ENCODE measurements around the gene GATA3.

GATA3 gene

GRCh38 chr10:8037941-8038894 lies 16.3 kb upstream of the GATA3 start:
- DNase-seq, result no peak

GRCh38 chr10:8039321-8039881 lies 15.1 kb upstream of the GATA3 start:
- no peak for DNase-seq

GRCh38 chr10:8040651-8041050 lies 13.8 kb upstream of the GATA3 start:
- DNase-seq, result no peak

- DNase-seq, result no peak
These were observed 13.1 kb upstream of the GATA3 start for GRCh38 chr10:8041284-8041991.

DNA sequence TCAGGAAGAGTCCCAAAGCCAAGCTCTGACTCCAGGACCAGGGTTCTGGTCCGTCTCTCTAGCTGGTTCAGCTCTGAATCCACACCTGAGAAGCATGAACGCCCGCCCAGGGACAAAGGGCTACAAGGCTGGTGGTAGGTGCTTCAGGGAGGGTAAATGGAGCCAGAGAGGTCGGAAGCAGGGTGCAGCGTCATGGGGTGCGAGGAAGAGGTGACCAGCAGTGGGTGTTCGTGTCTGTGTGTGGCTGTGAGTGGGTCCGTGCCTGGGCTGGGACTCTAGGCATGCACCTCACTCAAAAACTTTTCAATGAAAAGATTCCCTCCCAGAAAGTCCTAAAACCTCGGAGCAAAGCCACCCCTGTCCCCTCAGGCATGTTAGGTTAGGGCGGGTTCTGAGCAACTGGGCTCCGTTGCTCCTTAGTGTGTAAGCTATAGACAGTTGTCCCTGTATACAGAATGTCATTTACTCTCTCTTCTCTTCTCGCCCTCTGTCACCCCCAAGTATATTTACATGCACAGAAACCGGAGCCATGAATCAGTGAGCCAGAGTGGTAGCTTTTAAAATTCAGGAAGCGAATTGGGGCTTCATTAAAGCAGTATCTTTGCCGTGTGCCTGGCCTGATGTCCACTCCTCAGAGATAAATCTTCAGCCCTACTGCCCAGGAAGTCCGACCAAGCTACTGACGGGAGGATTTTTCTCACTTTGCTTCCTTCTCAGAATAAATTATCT lies 12.3 kb upstream of the GATA3 start:
- no peak for DNase-seq

DNA sequence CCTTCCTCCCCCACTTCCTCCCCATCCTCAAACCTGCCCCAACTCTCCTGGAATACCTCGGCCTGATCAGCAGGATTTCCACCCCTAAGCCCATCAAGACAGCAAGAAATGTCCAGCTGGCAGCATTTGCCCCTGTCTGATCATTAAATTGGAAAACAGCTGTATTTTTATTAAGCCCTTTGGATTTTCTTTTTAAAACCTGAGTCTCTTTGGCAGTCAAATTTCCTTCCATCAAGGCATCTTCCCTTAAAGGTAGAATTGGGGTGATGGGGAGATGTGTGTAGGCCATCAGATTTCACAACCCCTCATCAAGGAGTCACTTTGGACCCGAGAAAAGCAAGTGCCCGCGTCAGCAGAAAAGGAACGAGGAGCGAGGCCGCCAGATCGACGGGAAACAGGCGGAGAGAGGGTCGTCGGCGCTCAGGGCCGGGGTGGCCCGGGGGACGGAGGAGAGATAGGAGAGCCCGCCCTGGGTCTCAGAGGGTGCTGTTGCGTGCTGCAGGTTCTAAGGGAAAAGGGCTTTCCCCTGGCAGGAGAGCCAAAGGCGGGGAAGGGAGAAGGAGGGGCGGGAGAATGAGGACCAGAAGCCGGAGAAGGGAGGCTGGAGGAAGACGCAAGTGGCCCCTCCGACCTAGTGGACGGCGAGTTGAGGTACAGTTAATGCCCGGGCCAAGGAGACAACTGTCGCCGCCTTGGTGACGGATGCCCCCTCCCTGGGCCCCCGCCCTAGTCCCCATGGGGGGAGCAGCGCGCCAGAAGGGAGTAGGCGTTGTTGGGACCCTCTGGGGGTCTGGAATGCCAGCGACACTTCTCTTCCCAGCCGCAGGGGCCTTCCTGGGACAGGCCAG lies 11.5 kb upstream of the GATA3 start:
- DNase-seq, result no peak

- peak; percentile 60 for DNase-seq
These were observed 10.8 kb upstream of the GATA3 start for GRCh38 chr10:8043569-8044306.

DNA sequence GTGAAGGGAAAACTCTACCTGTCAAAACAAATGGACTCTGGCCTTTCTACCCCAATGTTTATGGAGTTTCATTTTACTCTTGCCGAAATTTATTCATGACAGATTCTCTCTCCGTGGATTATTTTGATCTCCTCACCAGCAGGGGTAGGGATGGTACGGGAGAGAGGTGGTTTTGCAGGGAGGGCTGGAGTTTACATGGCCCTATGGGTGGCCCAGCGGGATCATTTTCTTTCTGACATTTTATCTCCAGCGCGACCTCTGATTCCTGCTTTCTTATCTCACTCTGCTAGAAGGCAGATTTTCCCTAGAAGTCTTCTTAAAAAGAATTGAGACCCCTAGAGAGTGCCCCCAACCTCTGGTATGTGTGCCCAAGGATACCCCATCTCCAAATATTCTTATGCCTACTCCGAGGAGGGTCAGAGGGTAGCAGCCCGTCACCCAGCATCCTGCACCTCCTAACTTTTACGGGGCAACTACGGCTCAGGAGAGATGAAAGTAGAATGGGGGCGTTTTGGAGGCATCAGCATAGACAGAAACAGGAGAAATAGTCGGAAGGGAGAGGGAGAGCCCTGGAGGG lies 10.1 kb upstream of the GATA3 start:
- no peak for DNase-seq

DNA sequence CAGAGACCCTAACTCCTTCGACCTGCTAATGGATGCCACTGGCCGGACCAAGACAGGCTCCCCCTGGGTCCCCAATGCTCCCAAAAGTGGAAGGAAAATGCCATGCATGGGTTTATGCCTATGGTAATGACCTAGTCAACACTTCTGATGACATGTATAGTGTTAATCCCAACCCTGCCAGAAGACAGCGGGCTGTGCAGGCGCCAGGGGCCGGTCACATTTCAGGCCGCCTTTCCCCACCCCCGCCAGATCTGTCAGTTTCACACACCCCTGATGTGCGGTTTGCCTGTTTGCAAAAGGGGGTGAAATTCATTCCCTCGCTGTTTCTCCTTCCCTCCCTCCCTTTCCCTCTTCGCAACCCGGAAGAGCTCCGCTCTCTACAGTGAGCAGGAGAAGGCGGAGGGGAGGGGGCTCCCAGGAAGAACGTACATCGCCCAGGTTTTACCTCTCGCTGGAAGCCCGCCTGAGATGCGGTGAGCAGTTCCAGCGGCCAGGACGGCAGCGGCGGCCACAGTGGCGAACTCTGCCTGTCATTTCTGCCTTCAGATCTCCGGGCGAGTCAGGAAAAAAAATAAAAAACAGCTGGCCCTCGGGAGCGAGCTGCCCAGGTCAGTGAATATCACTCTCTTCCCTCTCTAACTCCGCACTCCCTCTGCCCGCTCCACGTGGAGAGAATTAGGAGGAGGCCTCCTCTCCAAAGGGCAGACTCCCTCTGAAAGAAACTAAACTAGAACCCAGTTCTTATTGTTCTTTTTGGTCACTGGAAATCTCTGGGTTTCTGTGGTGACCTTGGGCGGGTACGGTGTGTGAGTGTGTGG lies 9.4 kb upstream of the GATA3 start:
- DNase-seq, result peak; percentile 21

DNA sequence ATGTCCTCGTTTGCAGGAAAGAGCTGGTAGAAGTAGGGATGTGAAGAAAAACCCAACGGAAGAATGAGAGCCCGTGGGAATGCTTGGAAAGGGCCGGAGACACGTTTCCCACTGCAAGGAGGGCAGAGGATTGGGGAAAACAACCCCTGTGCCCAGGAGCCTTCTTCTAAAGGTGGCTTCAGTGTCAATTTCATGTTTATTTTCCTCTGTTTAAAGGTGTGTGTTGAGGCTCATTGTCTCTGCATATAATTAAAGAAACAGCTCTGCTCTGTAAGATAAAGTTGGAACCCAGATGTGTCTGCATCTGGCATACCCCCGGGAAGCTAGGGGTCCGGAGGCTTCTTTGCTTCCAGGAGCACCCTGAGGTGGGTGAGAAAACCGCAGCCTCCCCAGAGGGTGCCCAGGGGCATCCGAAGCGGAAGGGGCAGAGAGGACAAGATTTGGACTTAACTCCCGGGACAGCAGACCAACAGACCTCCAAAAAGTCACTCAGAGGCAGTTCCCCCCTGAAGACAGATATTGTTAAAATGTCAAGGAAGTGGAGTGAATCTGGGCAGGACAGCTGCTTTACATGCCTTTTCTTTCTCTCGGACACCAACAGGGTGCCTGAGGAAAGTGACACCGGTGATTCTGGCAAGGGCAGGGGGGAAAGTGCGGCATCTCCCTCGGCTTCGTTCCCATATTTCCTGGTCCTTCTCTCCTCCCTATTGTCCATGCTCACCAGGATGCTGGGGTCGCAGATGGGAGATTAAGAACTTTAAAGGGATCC lies 8.6 kb upstream of the GATA3 start:
- no peak for DNase-seq

GRCh38 chr10:8047452-8048280 lies 6.8 kb upstream of the GATA3 start:
- DNase-seq, result no peak

DNA sequence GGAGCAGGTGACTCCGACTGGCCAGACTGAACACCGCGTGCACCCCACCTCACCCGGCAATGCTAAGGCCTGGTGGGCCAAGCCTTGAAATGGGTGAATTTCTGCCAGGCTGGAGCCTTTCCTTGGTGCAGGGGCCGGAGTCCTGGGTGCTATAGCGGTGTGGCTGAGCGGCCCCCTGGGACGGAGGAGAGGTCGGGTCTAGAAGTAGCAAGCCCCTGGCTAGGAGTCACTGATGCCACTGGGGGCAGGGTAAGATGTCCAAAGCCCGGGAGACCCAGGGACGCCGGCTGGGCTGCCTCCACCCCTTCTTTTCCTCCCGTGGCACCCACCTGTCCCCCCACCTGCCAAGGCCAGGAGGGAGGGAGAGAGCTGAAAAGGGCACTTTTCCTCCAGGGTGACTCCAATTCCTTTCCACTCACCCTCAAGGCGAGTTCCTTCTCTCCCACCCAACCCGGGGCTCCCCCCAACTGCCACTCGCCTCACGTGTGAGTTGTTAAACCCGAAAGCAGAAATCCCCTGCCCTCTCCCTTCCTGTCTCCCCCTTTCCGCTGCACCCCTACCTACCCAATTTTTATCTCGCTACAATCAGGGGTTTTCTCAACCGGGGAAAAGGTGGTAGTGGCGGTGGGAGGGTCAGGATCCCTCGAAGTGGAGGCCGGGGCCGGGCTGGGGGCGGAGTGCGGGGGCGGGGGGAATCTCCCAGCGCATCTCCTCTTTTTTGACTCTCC lies 6.0 kb upstream of the GATA3 start:
- peak; percentile 85 for DNase-seq

- DNase-seq, result no peak
These were observed 5.2 kb upstream of the GATA3 start for GRCh38 chr10:8049045-8049864.

GRCh38 chr10:8049865-8050555 lies 4.5 kb upstream of the GATA3 start:
- no peak for DNase-seq

GRCh38 chr10:8050556-8051108 lies 3.9 kb upstream of the GATA3 start:
- DNase-seq, result no peak

Data from CD4-positive, alpha-beta T cell treated with Interleukin-12 subunit alpha and Interleukin-12 subunit beta, for 1 hour (primary cell).